BE2C (cell line): ENCODE results near the gene CFAP43.

Experiments
- DNase-seq: peaks from one replicate; pipeline ENCODE4 v3.0.0-alpha.2; 2020
- H3K27me3 ChIP-seq: fragments of 250-450 bp; sonication (Bioruptor Pico); 2 replicates; pipeline ENCODE4 v1.5.1; 2020; ENCODE audit warnings: mild to moderate bottlenecking
- H3K36me3 ChIP-seq: fragments of 250-450 bp; sonication (Bioruptor Pico); 2 replicates; pipeline ENCODE4 v1.5.1; 2020; ENCODE audit warnings: mild to moderate bottlenecking
- H3K4me1 ChIP-seq: fragments of 250-450 bp; sonication (Bioruptor Pico); 2 replicates; pipeline ENCODE4 v1.5.1; 2020
- H3K4me3 ChIP-seq: 2 replicates; pipeline ENCODE4 v1.5.1; 2011; ENCODE audit warnings: low read depth, low read length
- H3K9me3 ChIP-seq: fragments of 250-450 bp; sonication (Bioruptor Pico); 2 replicates; pipeline ENCODE4 v1.5.1; 2020
- CTCF ChIP-seq: IDR thresholded peaks from 2 replicates; pipeline ENCODE4 v1.5.1; 2012; ENCODE audit warnings: mild to moderate bottlenecking, low read depth, low read length

The CFAP43 gene

GRCh38 chr10:104223304-104223703 lies 8.9 kb downstream of the CFAP43 start:
- Histone ChIP-seq H3K9me3 (no peaks in the 10 kb centered on the region), H3K36me3 (no peaks in the 10 kb centered on the region), H3K27me3 (peaks cover 20% of the 10 kb centered on the region), H3K4me1 (no peaks in the 10 kb centered on the region), H3K4me3 (no peak overlapping the region)
- no peak for TF ChIP-seq CTCF
- no peak for DNase-seq

- peaks cover 7% of the 10 kb centered on the region; the same call in 1 of the 2 replicates for H3K27me3 ChIP-seq
- no peaks in the 10 kb centered on the region for H3K9me3 ChIP-seq
- no peaks in the 10 kb centered on the region for H3K36me3 ChIP-seq
- H3K4me3 ChIP-seq: no peak overlapping the region
- TF ChIP-seq CTCF: no peak
- DNase-seq: no peak
- H3K4me1 ChIP-seq: no peaks in the 10 kb centered on the region
Observed at GRCh38 chr10:104220522-104220921, 11.6 kb downstream of the CFAP43 start.

- peaks cover 3% of the 10 kb centered on the region; the same call in 1 of the 2 replicates for H3K27me3 ChIP-seq
- no peak overlapping the region for H3K4me3 ChIP-seq
- no peaks in the 10 kb centered on the region for H3K36me3 ChIP-seq
- no peaks in the 10 kb centered on the region for H3K9me3 ChIP-seq
- H3K4me1 ChIP-seq: no peaks in the 10 kb centered on the region
- DNase-seq: no peak
- no peak for TF ChIP-seq CTCF
Observed at GRCh38 chr10:104218751-104219150, 13.4 kb downstream of the CFAP43 start.

- TF ChIP-seq CTCF: no peak
- H3K36me3 ChIP-seq: no peaks in the 10 kb centered on the region
- no peak overlapping the region for H3K4me3 ChIP-seq
- H3K27me3 ChIP-seq: peaks cover 6% of the 10 kb centered on the region
- DNase-seq: no peak
- no peaks in the 10 kb centered on the region for H3K4me1 ChIP-seq
- H3K9me3 ChIP-seq: no peaks in the 10 kb centered on the region
Observed at GRCh38 chr10:104216631-104217030, 15.5 kb downstream of the CFAP43 start.

GRCh38 chr10:104209575-104210198 lies 22.5 kb downstream of the CFAP43 start:
- TF ChIP-seq CTCF: peak; percentile 66
- Histone ChIP-seq H3K36me3 (no peaks in the 10 kb centered on the region), H3K27me3 (peaks cover 6% of the 10 kb centered on the region), H3K4me1 (no peaks in the 10 kb centered on the region), H3K9me3 (no peaks in the 10 kb centered on the region), H3K4me3 (no peak overlapping the region)
- peak; percentile 31 for DNase-seq

GRCh38 chr10:104208730-104209129 lies 23.4 kb downstream of the CFAP43 start:
- Histone ChIP-seq H3K4me3 (no peak overlapping the region), H3K9me3 (no peaks in the 10 kb centered on the region), H3K4me1 (no peaks in the 10 kb centered on the region), H3K27me3 (peaks cover 6% of the 10 kb centered on the region), H3K36me3 (no peaks in the 10 kb centered on the region)
- no peak for DNase-seq
- no peak for TF ChIP-seq CTCF
